ENCODE results near the gene PCDHGC5. TPM values are rescaled to one million over a fixed set of nuclear protein-coding genes. Genes with fewer than 3 reads are reported as not detected.

The PCDHGC5 gene
- total RNA-seq, 1 experiment from 2014 or later = 0.30 TPM

DNA sequence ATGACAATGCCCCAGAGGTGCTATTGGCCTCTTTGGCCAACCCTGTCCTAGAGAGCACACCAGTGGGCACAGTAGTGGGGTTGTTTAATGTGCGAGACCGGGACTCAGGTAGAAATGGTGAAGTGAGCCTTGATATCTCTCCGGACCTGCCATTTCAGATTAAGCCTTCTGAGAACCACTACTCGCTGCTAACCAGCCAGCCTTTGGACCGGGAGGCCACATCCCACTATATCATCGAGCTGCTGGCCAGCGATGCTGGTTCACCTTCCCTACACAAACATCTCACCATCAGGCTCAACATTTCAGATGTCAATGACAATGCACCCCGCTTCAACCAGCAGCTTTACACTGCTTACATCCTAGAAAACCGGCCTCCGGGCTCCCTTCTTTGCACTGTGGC, 1.4 kb downstream of the PCDHGC5 start:
- no peak for DNase-seq (ENCODE audit: extremely low read depth, low read depth)

DNA sequence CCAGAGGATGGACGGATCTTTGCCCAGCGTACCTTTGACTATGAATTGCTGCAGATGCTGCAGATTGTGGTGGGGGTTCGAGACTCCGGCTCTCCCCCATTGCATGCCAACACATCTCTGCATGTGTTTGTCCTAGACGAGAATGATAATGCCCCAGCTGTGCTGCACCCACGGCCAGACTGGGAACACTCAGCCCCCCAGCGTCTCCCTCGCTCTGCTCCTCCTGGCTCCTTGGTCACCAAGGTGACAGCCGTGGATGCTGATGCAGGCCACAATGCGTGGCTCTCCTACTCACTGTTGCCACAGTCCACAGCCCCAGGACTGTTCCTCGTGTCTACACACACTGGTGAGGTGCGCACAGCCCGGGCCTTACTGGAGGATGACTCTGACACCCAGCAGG, 1.9 kb downstream of the PCDHGC5 start:
- no peak for DNase-seq (ENCODE audit: extremely low read depth, low read depth)

DNA sequence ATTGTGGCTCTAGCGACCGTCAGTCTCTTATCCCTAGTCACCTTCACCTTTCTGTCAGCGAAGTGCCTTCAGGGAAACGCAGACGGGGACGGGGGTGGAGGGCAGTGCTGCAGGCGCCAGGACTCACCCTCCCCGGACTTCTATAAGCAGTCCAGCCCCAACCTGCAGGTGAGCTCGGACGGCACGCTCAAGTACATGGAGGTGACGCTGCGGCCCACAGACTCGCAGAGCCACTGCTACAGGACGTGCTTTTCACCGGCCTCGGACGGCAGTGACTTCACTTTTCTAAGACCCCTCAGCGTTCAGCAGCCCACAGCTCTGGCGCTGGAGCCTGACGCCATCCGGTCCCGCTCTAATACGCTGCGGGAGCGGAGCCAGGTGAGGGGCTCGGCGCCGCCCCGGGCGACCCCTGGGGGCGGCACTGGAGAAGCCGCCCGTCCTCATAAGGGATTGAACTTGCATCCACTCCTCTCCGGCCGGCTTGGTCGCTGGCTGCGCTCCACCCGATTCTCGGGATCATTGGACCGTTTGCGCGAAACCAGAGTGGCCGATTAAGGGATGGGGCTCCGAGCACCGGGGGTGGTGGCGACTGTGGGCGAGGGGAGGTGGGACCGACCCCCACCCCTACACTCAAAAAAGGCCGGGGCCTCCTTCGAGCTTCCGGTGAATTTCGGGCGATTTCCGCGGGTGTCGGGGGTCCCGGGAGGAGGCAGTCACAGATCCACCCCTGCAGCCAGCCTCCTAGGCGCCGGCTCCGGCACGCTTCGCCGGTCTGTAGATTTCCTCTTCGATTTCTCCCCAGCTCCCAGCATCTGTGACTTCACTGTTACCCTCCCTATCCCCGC, 2.7 kb downstream of the PCDHGC5 start:
- DNase-seq (ENCODE audit: extremely low read depth, low read depth) = no peak

DNA sequence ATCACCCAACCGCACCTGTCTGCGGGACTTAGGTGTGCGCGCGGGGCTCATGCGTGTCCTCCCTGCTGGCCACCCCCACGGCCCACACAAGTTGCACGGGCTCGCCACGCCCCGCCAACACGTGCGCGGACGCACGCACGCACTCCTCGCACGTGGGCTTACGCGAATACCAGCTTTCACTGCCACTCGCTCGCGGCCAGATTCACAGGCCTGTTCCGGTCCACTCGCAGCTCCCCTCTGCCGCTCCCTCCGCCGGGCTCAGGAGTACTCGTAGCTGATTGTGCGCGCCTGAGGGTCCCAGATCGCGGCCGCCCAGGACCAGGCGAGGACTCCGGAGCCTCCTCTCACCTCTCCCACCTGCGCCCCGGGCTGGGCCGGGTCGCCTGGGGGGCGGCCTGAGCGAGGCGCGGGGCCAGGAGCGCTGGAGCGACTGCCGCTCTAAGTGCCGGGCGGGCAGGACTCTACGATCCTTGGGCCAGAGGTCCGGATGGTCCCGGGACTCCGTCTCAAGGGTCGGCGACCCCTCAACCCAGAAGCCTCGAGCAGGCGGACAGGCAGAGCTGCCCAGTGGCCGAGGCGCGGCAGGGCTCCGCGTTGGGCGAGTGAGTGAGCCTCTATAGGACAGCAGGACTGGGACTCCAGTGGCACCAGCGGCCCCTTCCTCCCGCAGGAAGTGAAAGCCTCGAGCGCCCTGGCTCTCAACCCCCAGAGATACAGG, 3.4 kb downstream of the PCDHGC5 start:
- no peak for DNase-seq (ENCODE audit: extremely low read depth, low read depth)

DNA sequence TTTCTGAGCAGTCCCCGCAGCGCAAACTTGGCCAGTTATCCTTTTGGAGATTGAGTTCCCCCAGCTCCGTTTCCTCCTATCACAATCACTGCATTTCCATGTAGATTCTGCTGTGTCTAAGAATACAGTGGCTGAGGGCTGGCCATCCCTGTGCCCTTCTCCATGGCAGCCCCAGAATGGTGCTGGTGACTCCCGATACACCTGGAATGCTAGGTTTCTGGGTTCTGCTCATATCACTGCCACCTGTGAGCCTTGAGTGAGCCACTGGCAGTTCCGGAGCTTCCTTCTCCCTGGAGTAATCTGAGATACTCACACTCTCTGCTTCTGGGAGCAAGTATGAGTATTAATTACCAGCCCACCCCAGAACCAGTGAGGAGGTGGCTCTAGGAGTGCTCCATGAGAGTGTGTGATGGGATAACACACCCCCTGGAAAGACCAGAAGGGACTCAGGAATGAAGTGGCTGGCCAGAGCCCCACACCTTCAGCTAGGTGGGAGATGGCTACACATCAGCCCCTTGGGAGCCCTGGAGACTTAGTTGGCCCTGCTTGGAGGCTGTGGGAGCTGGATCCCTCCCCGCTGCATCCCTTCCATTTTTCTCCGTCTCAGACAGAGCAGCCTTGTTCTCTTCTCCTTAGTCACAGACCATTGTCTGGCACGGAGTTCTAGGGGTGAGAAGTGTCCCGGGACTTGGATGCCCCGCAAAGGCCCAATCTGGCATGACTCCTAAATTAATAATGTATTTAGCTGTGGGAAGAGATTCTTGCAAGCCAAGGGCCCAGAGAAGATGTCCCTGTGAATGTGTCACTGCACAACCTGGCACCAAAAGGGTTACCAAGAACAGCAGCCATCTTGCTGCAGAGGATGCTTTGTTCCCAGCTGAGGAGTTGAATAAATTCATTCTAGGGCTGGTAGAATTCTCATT, 4.9 kb downstream of the PCDHGC5 start:
- no peak for DNase-seq (ENCODE audit: extremely low read depth, low read depth)

DNA sequence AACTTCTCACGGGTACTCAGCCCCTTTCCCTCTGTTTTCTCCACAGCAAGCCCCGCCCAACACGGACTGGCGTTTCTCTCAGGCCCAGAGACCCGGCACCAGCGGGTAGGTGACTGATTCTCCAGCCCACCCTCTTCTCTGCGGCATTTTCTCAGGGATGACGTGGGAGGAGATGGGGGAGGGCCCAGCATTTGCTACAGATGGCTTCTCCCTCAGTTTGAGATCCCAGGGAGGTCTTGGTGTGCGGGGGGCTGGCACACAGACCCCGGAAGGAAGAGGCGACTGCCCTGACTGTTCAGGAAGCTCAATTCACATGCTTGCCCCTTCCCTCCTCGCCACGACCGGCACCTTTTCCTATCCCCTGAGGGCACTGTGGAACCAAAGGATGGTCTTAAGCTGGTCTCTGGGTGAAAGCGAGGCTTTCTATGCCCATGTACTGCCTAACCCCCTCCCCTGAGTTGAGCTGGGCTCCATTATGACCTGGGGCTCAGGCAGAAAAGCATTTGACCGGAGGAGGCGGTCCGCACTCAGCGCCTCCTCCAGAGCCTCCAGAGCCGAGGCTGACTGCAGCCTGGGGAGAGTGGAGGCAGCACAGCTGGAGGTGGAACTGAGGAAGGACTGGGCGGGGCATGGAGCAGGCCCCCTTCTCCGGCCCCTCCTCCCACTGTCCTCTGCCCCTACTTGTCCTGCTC, 6.0 kb downstream of the PCDHGC5 start:
- DNase-seq (ENCODE audit: extremely low read depth, low read depth) = no peak

DNA sequence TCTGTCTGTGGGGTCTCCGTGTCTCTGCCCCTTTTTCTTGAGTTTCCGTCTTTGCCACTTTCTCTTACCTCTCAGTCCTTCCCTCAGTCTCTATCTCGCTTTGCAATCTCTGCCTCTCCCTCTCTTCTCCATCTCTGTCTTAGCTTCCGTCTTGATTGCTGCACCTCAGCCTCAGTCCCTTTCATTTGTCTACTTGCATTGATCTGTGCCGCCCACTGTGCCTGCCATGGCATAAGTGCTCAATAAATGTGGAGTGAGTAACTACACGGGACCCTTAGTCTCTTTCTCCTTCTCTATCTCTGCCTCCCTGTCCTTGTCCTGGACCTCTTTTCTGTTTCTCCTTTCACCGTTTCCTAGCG, 6.6 kb downstream of the PCDHGC5 start:
- no peak for DNase-seq (ENCODE audit: extremely low read depth, low read depth)

DNA sequence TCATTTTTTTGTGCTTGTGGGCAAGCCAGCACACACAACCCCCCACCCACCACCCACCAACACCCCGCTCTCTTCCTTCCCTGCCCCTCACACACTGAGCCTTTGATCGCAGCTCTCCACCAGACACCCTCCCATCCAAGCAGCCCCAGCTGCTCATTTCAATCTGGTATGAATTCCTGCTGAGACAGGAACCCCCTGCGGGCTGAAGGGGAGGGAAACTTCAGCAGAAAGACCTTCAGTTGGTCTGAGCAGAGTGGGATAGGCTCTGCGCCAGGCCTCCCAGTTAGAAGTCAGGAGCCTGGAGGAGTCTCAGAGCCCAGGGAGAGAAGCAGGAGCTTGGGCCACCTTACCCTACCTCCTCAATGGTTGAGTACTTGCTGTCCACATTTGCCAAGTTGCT, 7.2 kb downstream of the PCDHGC5 start:
- no peak for DNase-seq (ENCODE audit: extremely low read depth, low read depth)

DNA sequence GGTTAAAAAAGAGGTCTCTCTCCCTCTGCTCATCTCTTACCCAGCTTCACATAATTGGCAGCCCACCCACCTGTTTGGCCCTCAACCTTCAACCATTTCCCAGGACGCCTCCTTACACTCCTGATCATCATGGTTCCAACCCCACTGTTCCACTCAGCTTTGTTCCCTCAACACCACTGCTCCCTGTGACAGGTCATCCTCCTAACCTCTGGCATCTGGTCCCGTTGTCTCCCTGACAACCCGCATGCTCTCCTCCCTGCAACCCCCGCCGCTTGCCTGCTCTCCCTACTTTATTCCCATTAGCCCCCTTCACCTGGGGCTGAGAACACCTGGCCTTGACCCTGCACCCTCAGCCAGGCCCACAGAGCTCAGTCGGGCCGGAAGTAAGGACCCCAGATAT, 12.9 kb downstream of the PCDHGC5 start:
- no peak for DNase-seq (ENCODE audit: extremely low read depth, low read depth)

DNA sequence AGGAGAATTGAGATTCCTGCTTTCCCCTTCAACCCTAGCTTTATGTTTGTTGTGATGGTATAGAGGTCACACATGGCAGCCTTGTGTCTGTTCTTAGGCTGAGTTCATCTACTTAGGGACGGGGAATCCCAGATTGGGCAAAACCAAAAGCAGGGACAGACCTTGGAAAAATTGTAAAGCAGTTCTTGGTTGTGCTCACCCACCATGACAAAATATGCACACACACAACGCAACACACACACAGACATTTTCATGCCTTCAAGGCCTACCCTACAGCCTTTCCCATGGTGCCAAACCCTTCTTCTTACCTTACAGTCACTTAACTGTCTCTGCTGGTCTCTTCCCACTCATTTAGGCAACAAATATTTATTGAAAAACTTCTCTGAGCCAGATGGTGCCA, 14.8 kb downstream of the PCDHGC5 start:
- DNase-seq (ENCODE audit: extremely low read depth, low read depth) = no peak

DNA sequence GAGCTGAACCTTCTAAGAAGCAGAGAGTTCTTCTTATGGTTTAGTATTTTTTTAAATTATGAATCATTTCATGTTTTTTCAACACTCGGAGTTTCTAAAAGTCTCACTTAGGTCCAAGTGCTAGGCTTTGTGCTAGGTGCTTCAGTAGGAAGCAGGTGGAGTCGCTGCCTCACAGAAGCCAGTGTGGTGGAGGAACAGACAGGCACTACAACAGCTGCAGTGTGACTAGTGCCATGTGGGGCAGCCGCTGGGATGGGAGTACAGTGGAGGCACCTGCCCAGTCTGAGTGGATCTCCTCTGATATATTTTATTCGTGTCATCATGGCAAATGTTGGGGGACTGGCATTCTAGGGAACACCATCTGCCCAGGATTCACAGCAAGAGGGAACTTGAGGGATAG, 15.3 kb downstream of the PCDHGC5 start:
- DNase-seq (ENCODE audit: extremely low read depth, low read depth) = no peak

DNA sequence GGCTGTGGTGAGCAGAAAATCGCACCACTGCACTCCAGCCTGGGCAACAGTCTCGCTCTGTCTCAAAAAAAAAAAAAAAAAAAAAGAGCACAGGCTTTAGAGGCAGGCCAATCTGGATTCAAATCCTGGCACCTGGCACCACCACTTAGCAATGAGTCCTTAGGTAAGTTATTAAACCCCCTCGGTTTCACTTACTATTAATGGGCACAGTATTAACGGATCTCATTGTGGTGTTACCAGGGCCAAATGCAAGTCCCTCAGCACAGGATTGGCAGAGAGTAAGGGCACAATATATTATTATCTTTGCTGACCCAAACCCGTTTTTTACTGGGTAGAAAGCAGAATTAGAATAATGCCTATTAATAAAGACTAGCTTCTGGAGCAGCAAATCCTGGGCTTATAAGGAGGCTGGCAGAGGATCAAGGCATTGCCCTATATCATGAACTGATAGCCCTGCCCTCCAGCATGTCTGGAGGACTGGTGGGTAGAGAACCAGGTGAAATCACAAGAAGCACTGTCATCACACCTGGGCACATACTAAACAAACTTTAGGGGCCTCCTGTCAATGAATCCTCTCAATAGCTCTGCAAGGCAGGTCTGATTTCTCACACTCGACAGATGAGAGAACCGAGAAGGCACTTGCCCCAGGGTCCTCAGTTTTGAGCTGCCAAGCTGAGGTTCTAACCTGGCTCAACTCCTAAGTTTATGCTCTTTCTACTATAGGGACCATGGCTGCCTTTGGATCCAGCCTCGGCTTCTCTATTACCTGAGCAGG, 17.7 kb downstream of the PCDHGC5 start:
- no peak for DNase-seq (ENCODE audit: extremely low read depth, low read depth)

DNA sequence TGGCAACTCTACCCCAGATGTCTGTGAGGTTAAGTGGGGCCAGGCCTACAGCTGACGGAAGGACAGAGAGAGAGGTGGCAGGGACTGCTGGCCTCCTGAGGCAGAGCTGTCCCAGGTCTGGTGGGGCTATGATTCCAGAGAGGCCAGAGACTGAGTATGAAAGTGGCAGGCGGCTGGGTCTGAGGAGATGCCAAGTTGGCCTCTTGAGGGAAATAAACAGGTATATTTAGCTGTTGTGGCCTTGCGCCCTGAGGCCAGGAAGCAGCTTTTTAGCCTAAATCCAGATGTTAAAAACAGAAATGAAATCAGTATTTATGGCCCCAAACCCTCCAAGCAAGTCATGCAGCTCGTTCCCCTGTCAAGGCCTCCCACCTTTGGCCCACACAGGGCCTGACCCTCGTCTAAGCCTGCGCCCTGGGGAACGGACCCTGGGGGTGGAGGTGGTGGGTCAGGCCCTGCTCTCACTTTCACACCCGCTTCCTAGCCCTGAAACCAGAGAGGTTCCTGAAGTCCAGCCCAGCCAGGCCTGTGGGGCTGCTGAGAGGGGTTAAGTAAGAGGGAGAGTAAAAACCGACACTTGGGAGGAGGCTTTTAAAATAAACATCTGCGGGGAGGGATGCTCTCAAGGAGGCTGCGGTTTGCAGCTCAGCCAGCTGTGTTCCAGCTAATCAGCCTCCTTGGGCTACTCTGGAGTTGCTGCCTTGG, 18.7 kb downstream of the PCDHGC5 start:
- no peak for DNase-seq (ENCODE audit: extremely low read depth, low read depth)

DNA sequence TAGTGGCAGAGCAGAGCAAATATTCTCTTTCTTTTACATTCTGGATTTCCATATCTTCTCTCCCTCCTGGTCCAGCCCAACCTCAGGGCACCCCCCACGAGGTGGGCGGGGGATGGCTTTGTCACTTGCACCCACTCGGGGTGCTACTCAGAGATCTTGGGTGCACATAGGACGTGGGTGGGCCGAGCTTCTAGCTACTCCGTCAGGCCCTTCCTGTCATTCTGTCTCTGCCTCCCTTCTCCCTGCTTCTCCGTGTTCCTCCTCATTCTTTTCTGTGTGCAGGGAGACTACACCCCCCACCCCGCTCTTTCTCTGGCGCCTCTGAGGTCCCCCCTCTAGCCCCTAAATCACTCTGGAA, 19.5 kb downstream of the PCDHGC5 start:
- DNase-seq (ENCODE audit: extremely low read depth, low read depth) = no peak

DNA sequence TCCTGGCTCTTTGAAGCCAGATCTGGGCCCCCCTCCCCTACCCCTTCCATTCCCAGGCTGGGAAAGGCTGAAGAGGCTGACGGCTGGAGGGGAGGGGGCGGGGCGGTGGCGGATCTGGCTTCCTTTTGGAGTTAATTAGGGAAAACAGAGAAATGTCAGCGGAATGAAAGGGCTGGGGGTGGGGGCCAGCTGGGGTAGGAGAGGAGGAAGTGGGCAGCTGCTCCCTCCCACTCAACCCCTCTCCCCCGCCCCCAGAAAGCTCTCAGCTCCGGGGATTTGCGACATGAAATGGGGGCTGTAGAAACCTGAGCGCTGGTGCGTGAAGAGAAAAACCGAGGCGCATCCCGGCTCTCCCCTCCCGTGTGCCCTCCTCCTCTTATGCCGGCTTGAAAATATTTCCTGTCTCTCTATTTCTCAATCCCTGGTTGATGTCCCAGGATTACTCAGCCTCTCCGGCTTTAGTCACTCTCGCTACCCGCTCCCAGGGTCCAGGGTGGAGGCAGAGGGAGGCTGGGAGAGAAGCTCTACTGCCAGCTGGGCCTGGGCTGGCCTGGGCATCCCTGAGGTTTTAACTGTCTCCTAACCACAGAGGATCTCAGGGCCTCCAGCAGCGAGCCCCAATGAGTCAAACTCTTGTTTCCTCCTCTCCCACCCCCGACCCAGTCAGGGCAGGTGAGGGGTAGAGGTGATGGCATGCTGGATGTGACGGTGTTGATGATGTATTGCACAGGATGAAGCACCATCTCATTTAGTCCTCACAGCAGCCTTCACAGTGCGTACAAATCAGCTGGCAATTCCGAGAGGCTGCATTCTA, 20.1 kb downstream of the PCDHGC5 start:
- DNase-seq (ENCODE audit: extremely low read depth, low read depth) = peak; percentile 12

DNA sequence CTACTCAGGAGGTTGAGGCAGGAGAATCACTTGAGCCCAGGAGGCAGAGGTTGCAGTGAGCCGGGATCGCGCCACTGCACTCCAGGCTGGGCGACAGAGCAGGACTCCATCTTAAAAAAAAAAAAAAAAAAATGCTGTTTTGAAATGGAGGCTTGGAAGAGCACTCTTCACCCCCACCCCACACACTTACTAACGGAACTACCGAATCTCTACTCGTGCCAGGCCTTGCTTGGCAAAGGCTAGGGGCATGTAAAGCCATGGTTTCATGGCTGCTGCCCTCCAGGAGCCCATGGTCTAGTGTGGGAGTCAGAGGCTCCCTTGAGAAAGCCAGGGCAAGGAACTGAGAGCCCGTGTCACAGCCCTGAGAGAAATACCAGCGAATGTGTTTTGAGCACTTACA, 21.3 kb downstream of the PCDHGC5 start:
- no peak for DNase-seq (ENCODE audit: extremely low read depth, low read depth)

DNA sequence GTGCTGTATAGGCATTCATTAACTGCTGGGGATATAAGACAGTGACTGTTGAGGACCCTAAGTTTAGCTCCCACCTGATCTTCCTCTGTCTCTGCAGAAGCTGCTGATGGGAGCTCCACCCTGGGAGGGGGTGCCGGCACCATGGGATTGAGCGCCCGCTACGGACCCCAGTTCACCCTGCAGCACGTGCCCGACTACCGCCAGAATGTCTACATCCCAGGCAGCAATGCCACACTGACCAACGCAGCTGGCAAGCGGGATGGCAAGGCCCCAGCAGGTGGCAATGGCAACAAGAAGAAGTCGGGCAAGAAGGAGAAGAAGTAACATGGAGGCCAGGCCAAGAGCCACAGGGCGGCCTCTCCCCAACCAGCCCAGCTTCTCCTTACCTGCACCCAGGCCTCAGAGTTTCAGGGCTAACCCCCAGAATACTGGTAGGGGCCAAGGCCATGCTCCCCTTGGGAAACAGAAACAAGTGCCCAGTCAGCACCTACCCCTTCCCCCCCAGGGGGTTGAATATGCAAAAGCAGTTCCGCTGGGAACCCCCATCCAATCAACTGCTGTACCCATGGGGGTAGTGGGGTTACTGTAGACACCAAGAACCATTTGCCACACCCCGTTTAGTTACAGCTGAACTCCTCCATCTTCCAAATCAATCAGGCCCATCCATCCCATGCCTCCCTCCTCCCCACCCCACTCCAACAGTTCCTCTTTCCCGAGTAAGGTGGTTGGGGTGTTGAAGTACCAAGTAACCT, 22.1 kb downstream of the PCDHGC5 start:
- no peak for DNase-seq (ENCODE audit: extremely low read depth, low read depth)
